Bronchial epithelial cell (primary cell): ENCODE data around the gene GNAT3. TPM values are rescaled to one million over a fixed set of nuclear protein-coding genes. Genes with fewer than 3 reads are reported as not detected.

Experiments
- DNase-seq: peaks from one replicate; pipeline ENCODE4 v3.0.0-alpha.2; 2010; ENCODE audit warnings: low read depth
- FAIRE-seq: peaks from 2 replicates; lab custom pipeline; 2011; peaks lifted over from hg19 to GRCh38; lab: Jason Lieb, UNC
- H3K27me3 ChIP-seq: 2 replicates; pipeline ENCODE4 v1.5.1; 2011; ENCODE audit warnings: low read length; ENCODE audit not compliant: control insufficient read depth, insufficient read depth
- H3K36me3 ChIP-seq: 2 replicates; pipeline ENCODE4 v1.5.1; 2011; ENCODE audit warnings: low read length; ENCODE audit not compliant: control insufficient read depth, insufficient read depth
- H3K4me3 ChIP-seq: 2 replicates; pipeline ENCODE4 v1.5.1; 2011; ENCODE audit warnings: mild to moderate bottlenecking, low read depth, low read length, control low read depth
- CTCF ChIP-seq: IDR thresholded peaks from 2 replicates; pipeline ENCODE4 v1.5.1; 2011; ENCODE audit warnings: mild to moderate bottlenecking, moderate library complexity, low read length, control low read depth, inconsistent platforms; ENCODE audit not compliant: insufficient read depth, severe bottlenecking
- total RNA-seq: library from RNA; depleted of rRNA; stranded (reverse); fragments of >200 nt; gene quantifications from 2 replicates; pipeline ENCODE4 v1.2.1, GENCODE V29; 2014

Gene GNAT3
- total RNA-seq, 1 donor from 2014 or later: not detected

- Histone ChIP-seq H3K27me3 (no peaks in the 10 kb centered on the region), H3K36me3 (no peaks in the 10 kb centered on the region), H3K4me3 (no peak overlapping the region)
- peak; percentile 59 for DNase-seq
- no peak for TF ChIP-seq CTCF
- no peak for FAIRE-seq
These were observed 48.5 kb downstream of the GNAT3 start for GRCh38 chr7:80463272-80463920.

GRCh38 chr7:80460857-80461256 lies 51.0 kb downstream of the GNAT3 start:
- no peak for TF ChIP-seq CTCF
- Histone ChIP-seq H3K36me3 (no peaks in the 10 kb centered on the region), H3K27me3 (no peaks in the 10 kb centered on the region), H3K4me3 (no peak overlapping the region)
- DNase-seq (no peak), FAIRE-seq (no peak)

GRCh38 chr7:80459776-80460510 lies 51.9 kb downstream of the GNAT3 start:
- no peak overlapping the region for H3K4me3 ChIP-seq
- FAIRE-seq (no peak), DNase-seq (no peak)
- no peaks in the 10 kb centered on the region for H3K36me3 ChIP-seq
- H3K27me3 ChIP-seq: no peaks in the 10 kb centered on the region
- TF ChIP-seq CTCF: no peak

GRCh38 chr7:80458822-80459725 lies 52.8 kb downstream of the GNAT3 start:
- FAIRE-seq (no peak), DNase-seq (no peak)
- no peaks in the 10 kb centered on the region for H3K36me3 ChIP-seq
- no peak overlapping the region for H3K4me3 ChIP-seq
- TF ChIP-seq CTCF: no peak
- H3K27me3 ChIP-seq: no peaks in the 10 kb centered on the region

- Histone ChIP-seq H3K4me3 (no peak overlapping the region), H3K36me3 (no peaks in the 10 kb centered on the region), H3K27me3 (no peaks in the 10 kb centered on the region)
- FAIRE-seq: no peak
- DNase-seq: peak; percentile 37
- TF ChIP-seq CTCF: no peak
These were observed 58.0 kb downstream of the GNAT3 start for GRCh38 chr7:80453699-80454340.
